Measurements from ENCODE around the gene CD300LF.

CD300LF gene

DNA sequence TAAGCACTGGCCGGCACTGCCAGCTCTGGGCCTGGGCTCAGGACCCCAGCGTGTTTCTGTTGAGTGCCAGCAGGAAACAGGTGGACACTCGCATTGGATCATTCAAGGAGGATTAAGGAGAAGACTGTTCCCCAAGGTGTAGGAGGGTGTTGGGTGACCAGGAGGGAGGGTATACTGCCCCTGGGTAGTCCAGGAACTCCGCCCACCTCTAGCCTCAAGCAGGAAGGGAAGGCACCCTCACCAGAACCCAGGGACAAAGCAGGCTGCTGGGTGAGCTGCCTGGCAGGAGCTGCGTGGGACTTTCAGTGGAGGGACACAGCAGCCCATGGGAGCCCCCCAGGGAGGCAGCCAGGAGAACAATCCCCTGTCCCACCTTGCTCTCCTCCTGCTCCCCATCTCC lies 16.6 kb upstream of the CD300LF start:
- DNase-seq: no peak

DNA sequence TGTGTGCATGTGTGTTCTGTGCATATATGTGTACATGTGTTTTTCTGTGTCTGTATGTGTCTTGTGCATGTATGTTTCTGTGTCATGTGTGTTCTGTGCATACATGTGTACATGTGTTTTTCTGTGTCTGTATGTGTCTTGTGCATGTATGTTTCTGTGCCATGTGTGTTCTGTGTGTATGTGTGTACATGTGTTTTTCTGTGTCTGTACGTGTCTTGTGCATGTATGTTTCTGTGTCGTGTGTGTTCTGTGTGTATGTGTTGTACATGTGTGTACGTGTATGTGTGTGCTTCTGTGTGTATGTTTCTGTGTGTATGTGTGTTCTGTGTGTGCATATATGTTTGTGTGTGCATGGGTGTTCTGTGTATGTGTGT lies 16.0 kb upstream of the CD300LF start:
- DNase-seq: no peak

DNA sequence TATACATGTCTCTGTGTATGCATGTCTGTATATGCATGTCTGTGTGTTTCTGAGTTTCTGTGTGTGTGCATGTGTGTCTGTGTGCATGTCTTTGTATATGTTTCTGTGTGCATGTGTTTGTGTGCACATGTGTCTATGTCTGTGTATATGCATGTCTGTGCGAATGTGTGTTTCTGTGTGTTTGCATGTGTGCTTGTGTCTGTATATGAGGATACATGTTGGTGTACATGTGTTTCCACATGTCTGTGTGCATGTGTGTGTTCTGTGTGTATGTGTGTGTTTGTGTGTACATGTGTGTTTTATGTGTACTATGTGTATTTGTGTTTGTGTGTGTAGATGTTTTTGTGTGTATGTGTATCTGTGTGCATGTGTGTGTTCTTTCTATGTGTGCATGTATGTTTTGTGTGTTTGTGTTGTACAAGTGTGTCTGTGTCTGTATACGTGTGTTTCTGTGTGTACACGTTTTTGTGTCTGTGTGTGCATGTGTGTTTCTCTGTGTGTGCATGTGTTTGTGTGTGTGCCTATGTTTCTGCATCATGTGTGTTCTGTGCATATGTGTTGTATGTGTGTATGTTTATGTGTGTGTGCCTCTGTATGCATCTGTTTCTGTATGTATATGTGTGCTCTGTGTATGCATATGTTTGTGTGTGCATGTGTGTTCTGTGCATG lies 15.4 kb upstream of the CD300LF start:
- DNase-seq: no peak

DNA sequence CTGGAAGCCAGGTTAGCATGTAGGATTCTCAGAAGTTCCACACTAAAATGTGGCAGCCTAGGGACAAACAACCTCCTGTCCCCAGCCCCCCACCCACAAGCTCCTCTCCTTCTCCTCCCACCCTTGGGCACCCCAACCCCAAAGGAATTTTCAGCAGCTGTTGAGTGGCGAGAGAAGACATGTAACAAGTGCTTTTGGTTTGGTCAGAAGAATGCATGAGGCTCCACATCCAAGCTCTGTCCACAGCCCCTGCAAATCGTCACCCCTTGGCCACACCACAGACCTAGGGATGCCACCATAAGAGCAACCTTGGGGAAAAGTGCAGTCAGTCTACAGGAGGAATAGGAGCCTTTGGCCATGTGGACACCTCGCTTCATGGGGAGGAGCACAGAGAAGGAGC lies 12.4 kb upstream of the CD300LF start:
- DNase-seq: no peak

DNA sequence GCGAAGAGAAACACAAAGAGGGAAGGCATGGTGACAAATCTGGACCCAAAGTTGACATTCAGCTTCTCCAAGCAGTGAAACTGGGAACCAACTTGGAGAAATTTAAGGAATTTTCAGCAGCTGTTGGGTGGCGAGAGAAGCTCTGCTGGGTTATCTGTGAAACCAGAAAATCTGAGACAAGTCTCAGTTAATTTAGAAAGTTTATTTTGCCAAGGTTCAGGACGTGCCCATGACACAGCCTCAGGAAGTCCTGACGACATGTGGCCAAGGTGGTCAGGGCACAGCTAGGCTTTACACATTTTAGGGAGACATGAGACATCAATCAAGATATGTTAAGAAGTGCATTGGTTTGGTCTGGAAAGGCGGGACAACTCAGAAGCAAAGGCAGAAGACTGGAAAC lies 11.2 kb upstream of the CD300LF start:
- DNase-seq: no peak

DNA sequence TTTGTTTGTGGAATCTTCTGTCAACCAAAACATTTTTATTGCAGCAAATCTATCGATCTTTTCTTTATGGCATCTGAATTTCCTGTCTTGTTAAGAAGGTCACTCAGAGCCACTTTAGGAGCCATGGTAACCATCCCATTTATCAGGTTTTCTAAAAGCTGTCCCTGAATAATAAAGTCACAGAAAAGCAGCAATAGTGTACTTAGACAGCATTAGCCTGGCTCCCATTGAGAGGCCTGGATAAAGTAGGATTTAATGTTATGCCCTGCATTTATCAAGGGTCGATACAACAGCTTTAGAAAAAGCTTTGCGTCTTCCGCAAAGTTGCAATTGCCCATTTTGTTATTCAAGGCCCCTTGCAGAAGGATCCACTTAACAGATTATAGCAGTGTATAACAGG lies 10.1 kb upstream of the CD300LF start:
- DNase-seq: no peak

DNA sequence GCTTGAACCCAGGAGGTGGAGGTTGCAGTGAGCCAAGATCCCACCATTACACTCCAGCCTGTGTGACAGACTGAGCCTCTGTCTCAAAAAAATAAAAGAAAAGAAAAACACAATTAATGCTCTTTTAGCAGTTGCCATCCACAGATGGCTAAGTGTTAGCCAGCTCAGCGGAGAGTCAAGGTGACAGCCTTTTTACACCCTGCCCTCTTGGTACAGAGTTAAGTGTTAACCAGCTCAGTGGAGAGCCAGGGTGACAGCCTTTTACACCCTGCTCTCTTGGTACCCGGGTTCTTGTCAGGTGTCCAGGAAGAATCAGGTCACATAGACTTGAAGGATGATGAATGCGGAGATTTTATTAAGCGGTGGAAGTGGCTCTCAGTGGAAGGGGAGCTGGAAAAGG lies 7.8 kb upstream of the CD300LF start:
- no peak for DNase-seq

DNA sequence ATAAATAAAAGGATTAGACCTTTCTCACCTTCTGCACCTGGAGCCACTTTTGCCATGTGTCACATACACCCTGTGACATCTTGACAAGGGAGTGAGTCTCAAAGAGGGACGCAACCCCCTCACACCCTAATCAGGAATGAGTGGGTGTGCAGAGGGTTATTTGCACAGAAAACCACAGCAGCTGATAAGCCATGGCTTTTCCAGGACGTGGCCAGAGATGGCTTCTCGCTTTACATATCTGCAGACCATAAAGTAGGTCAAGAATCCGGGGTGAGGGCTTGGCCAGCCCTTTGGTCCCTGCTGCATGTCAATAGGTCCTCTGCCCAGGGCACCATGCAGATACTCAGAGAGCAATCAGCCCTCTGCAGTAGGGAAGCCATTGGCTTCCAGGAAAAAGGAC lies 2.4 kb upstream of the CD300LF start:
- no peak for DNase-seq

DNA sequence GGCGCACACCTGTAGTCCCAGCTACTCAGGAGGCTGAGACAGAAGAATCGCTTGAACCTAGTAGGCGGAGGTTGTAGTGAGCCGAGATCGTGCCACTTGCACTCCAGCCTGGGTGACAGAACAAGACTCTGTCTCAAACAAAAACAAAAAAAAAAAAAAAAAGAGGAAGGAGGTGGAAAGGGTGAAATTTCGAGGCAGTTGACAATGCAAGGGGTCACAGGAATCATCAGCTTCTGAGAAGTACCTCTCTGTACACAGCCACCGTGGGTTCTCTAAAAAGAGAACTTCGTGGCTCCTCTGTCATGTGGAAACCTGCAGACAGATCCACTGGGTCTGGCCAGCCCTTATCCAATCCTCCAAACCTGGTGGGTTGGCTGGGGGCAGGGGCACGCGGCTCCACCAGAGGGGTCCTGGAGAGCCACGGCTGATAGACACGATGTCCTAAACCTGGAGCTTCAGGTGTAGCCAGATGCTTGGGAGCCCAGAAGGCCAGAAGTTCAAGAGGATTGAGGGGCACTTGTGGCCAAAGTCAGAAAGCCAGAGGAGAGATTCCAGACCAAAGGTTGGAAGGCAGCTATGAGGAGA lies 540 bp upstream of the CD300LF start:
- DNase-seq: no peak

DNA sequence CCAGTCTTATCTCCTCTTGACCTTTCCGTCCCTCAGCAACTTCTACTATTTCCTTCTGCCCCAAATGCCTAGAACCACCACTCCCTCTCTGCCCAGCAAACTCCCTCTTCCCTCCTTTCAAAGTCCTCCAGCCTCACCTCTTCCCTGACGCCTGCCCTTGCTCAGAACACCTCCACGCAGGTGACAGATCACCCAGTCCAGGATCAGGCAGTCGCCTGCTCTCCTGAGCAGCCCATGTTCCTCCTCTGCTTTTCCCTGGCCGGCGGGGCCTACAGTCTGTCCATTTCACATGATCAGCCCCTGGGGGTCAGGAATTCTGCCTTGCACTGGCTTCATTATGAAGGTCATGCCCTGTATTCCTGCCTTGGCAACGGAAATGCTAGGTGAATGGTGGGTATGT lies 422 bp downstream of the CD300LF start:
- DNase-seq: no peak

DNA sequence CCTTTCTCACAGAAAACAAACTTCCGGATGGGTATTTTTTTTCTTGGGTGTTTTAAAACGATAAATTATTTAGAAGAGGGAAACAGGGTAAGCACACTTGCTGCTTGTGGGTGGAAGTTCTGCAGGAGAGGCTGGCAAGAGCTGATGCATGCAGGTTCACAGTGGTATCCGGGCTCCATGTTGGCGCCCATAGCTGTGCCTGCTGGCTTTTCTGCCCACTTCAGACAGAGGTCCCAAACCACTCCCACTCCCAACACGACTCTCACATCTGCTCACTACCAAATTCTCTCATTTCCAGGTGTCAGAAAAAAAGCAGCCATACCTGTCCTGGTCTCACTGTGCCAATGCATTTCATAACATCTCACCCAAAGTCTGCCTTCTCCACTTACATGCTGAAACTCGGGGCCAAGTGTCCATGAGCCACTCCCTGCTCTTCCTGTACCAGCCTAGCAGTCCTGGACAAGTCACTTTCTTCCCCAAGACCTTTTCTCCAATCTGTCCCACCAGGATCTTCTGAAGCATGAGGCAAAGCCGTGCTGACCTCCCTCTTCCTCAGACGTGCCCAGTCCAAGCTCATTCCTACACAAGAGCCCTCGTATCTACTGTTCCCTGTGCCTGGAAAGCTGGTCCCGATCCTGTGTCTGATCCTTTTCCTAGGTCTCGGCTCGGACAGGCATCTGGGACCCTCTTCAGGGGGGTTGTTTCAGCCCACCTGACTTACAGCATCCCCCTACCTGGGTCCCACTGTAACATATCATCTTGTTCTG lies 1.5 kb downstream of the CD300LF start:
- no peak for DNase-seq

DNA sequence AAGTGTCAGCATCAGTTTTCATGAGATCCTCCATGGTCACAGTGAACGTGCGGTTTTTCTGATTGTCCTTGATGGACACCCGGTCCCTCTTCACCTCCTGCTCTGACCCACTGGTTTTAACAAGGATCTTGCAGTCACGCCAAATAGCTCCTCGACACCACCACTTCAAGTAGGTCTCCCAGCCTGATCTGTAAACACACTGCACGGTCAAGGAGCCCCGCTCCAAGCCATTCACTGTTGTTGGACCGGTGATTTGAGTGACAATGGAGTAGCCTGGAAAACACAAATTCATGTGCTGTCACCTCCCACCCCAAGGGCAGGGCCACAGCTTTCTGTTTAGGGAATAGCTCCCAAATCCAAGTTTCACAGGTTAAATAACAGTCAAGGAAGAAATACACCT lies 8.2 kb downstream of the CD300LF start:
- no peak for DNase-seq

DNA sequence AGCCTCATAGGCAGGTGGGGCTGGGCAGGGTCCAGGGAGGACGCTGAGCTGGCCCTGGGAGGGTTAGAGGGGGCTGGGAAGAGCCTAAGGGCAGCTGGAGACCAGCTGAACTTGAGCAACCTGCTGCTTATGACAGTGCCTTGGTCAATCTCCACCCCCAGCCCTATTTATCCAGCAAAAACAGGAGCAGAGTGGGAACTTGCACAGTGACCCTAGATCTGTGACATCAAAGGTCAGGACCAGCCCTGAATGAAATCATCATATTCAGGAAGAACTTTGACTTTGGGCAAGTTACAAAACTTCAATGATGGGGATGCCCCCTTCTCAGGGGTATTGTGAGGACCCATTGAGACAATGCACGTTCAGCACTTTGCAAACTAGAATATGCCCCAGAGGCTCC lies 9.4 kb downstream of the CD300LF start:
- DNase-seq: no peak

DNA sequence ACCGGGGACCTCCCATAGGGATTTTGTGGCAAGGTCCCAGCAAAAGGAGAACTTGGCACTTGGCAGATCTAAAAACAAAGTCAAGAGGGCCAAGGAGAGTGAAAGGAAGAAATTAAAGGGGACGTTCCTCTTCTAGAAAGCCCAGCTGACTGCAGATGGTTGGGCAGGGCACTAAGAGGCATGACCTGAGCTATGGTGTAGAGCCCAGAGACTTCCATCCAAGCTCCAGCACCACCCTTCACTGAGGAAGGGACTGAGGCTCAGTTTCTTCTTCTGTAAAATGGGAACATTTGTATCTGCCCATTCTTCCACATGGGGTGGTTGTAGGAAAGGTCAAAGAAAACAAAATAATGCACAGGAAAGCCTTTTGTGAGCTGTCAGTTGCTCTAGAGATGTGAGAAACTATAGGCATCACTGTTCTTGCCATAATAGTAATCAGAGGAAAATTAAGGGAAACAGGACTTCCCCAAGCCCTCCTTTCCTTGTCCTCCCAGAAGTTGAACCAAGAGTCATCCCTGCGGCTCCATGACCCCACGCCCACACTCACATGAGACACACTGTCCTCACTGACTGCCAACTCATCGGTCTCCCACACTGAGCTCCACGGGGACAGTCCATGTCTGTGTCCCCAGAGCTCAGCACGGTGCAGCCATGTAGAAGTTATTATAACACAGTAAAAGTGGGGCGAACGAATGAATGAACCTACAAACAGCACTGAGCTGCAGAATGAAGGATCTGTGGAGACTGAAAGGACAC lies 10.4 kb downstream of the CD300LF start:
- DNase-seq: no peak

DNA sequence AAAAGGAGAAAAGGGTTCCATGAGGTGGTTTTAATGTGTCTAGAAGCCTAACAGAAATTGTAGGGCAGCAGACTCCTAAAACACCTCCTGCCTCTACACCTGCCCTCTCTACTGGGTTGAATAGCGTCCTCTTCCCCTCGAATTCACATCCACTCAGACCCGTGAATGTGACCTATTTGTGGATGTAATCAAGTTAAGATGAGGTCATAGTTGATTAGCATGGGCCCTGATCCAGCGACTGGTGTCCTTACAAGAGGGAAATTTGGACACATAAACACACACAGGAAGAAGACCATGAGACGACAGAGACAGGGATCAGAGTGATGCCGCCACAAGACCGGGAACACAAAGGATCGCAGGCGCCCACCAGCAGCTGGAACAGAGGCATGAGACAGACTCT lies 13.5 kb downstream of the CD300LF start:
- no peak for DNase-seq

DNA sequence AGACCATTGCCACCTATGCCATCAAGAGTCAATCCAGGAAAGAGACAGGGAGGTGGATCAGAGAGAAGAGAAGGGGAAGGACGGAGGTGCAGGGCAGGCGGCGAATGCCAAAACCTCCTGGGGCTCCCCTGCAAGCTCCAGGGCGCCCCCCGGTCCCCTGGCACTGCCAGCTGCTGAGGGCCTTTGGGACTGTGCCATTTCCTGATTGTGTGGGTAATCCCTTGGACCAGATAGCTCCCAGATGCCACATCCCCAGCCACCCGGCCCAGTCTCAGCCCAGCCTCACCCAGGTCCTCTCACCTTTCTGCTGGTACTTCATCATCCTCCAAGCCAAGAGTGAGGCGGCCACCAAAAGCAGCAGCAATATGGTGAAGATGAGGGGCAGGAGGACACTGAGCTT lies 14.7 kb downstream of the CD300LF start:
- DNase-seq: no peak

DNA sequence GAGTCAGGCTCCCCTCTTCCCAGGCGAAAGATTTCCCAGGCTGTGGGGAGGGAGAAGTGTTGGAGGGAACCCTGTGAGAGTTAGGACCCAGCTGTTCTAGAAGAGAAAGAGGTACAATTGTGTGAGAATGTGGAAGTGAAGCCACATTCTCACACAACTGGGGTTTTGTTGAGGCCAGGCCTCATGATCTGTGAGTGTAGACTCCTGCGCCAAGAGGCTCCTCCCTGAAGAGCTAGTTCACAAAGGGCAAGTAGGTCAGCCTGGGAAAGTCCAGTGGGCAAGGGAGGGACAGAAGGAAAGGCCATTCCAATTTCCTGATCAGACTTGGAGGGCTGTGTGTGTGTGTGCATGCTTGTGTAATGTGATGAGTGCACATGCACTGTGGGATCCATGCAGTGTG lies 15.2 kb downstream of the CD300LF start:
- DNase-seq: no peak

DNA sequence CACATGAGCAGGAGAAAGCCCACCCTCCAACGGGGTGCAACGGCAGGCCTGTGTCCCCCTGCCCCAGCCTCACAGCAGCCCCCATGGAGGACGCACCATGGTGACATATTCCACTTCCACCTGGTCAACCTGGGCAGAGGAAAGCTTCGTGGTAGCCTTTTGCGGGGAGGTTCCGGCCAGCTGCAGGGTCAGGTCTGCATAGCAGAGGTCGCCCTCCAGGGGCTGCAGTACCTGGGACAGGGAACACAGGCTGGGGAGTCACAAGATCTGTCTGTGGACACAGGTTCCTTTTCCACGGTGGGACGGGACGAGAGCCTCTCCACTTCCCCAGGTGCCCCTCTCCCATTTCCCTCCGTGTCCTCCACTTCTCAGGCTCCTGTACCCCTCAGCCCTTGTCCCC lies 17.1 kb downstream of the CD300LF start:
- no peak for DNase-seq

DNA sequence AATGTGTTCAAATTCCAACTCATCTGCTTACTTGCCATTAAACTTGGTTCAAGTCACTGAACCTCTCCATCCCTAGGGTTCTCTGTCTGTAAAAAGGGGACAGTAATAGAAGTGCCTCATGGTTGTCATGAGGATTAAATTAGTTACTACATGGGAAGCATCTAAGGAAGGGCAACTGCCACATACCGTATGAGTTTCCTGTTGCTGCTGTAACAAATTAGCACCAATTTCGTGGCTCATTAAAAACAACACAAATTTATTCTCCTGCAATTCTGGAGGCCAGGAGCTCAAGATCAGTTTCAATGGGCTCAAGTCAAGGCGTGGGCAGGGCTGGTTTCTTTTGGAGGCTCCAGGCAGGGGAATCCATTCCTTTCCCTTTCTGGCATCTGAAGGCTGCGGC lies 18.6 kb downstream of the CD300LF start:
- no peak for DNase-seq

DNA sequence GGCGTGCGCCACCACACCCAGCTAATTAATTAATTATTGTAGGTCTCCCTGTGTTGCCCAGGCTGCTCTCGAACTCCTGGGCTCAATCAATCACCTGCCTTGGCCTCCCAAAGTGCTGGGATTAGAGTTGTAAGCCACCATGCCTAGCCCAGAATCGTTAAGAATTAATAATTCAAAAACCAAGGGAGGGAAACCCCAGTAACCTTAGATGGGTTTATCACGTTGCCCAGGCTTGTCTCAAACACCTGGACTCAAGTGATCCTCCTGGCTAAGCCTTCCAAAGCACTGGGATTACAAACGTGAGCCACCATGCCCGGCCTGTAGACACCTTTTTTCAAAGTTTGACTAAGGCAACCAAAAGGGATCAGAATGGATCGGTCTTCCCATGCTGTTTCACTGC lies 21.6 kb downstream of the CD300LF start:
- peak; percentile 77 to 90 for DNase-seq

DNA sequence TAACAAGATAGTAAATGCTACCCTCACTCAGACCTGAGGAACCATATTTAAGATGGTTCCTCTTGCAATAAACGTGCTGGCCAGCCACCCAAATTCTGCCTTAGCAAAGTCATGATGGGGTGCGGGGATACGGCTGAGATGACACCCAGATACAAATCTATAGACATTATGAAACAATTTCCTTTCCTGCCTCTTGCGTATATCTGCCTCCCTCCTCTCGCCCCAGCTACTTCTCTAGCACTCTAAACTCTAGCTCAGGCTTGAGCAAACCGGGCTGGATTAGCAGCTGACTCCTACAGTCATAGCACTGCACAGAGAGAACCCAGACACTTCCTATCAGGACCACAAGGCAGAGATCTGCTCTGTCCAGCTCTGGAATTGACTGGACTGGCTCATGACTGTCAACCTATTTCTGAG lies 22.3 kb downstream of the CD300LF start:
- DNase-seq: no peak

DNA sequence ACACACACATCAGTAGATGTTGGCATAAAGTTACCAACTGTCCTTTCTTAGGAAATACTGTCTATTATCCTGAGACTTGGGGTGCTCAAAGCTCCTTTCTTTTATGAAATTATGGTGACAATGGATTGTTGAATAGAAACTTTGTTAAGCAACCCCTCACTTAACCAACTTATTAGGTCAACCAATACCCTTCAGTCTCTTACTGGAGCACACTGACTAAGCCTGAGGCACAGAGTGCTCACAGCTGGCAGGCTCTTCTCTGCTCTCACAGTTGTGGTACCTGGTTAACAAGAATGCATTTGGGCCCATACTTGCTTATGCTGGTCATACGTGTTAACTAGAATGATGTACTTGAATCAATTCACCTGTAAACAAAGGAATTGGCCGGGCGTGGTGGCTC lies 24.8 kb downstream of the CD300LF start:
- no peak for DNase-seq

DNA sequence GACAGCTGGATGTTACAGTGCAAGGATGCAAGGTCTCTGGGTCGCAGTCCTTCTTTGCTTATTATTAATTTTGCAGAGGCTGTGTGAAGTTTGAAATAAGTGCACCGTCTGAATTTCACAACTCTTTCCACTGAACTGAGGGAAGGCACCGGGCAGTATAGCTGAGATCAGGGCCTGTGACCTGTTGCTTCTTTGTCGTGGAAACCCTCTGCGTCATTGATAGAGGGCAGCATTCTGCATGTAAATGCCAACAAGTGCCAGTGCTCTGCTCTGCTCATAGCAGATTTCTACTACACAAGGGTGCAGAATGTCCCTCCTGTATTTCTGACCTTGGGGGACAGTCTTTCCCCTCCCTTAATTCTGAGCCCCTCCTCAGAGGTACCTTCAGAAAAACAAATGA lies 26.0 kb downstream of the CD300LF start:
- DNase-seq: peak in 1 of 2 experiments; percentile 39

All from NCI-H524 (cell line).